HEK293 (cell line): ENCODE measurements around the gene C1QL2.

Source experiments
- HOXA7 ChIP-seq: sonication (generic); formaldehyde crosslinking; IDR thresholded peaks from 2 replicates; pipeline ENCODE4 v1.8.1; 2022; ENCODE audit warnings: missing genetic modification reagents, borderline replicate concordance
- ZNF501 ChIP-seq: fragments of 450-650 bp; formaldehyde crosslinking; IDR thresholded peaks from 2 replicates; pipeline ENCODE4 v1.5.1; 2016; ENCODE audit warnings: missing biosample characterization, missing genetic modification characterization
- TF ChIP-seq, protein P1 (sequence below): fragments of 450-650 bp; formaldehyde crosslinking; IDR thresholded peaks from 2 replicates; pipeline ENCODE4 v1.5.1; 2016; ENCODE audit warnings: missing biosample characterization, missing genetic modification characterization

DNA sequence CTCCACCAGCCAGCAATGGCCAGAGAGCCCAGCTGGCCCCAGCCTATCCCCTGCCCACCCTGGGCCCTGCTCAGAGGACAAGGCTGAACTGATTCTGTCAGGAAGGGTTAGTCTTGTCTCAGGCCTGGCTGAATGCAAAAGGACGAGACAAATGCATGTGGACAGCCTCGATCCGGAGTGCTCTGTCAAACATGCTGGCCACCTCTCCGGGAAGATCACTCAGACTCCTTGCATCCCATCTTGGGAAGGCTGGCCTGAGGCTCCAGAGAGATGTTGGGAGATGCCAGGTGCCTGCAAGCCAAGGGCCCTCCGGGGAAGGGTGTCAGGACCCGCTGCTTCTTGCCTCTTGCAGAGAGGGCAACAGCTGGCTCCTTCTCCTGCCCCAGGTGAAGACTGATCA, 20.2 kb upstream of the C1QL2 start:
- TF ChIP-seq ZNF501 (tag by site-specific recombination) (no peak), HOXA7 (CRISPR knock-in tag) (no peak)
- TF ChIP-seq, protein P1, sequence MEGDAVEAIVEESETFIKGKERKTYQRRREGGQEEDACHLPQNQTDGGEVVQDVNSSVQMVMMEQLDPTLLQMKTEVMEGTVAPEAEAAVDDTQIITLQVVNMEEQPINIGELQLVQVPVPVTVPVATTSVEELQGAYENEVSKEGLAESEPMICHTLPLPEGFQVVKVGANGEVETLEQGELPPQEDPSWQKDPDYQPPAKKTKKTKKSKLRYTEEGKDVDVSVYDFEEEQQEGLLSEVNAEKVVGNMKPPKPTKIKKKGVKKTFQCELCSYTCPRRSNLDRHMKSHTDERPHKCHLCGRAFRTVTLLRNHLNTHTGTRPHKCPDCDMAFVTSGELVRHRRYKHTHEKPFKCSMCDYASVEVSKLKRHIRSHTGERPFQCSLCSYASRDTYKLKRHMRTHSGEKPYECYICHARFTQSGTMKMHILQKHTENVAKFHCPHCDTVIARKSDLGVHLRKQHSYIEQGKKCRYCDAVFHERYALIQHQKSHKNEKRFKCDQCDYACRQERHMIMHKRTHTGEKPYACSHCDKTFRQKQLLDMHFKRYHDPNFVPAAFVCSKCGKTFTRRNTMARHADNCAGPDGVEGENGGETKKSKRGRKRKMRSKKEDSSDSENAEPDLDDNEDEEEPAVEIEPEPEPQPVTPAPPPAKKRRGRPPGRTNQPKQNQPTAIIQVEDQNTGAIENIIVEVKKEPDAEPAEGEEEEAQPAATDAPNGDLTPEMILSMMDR (tag by site-specific recombination) = no peak
